HepG2 (cell line): ENCODE data around the gene STX8.

Source experiments
- AGO2 ChIP-seq: fragments of 200-400 bp; formaldehyde crosslinking; optimal IDR thresholded peaks from 2 replicates; pipeline ENCODE3; 2017; ENCODE audit warnings: mild to moderate bottlenecking, low read depth, low read length, moderate library complexity
- FOXA1 ChIP-seq, 2 experiments: fragments of 450-650 bp in 1 of 2; sonication (generic) in 1 of 2; formaldehyde crosslinking in 1 of 2; IDR thresholded peaks; 2 replicates each; pipeline versions ENCODE4 v1.4.0 to v1.6.1; 2016 to 2020; ENCODE audit warnings: missing genetic modification reagents in 1 of 2
- GABPA ChIP-seq, 2 experiments: IDR thresholded peaks; 2 replicates each; pipeline ENCODE4 v1.6.1; 2011 to 2016; ENCODE audit warnings: low read depth in 2 of 2, low read length in 1 of 2, missing biosample characterization in 1 of 2, missing genetic modification characterization in 1 of 2
- JUN ChIP-seq: sonication (generic); formaldehyde crosslinking; IDR thresholded peaks from 2 replicates; pipeline ENCODE4 v1.4.0; 2020; ENCODE audit warnings: mild to moderate bottlenecking, missing genetic modification reagents
- JUND ChIP-seq: sonication (generic); formaldehyde crosslinking; IDR thresholded peaks from 2 replicates; pipeline ENCODE4 v1.8.0; 2022; ENCODE audit warnings: mild to moderate bottlenecking, missing genetic modification reagents
- MYC ChIP-seq: sonication (generic); formaldehyde crosslinking; IDR thresholded peaks from 2 replicates; pipeline ENCODE4 v1.9.0; 2021; ENCODE audit warnings: missing genetic modification reagents, borderline replicate concordance
- NFATC3 ChIP-seq: sonication (generic); formaldehyde crosslinking; IDR thresholded peaks from 2 replicates; pipeline ENCODE4 v1.5.1; 2020; ENCODE audit warnings: mild to moderate bottlenecking, missing genetic modification reagents
- ZMAT3 ChIP-seq: sonication (generic); formaldehyde crosslinking; conservative IDR thresholded peaks from 2 replicates; pipeline ENCODE4 v1.7.0; 2021; ENCODE audit warnings: missing genetic modification reagents
- ZSCAN30 ChIP-seq: sonication (generic); formaldehyde crosslinking; IDR thresholded peaks from 2 replicates; pipeline ENCODE4 v1.5.0; 2020; ENCODE audit warnings: mild to moderate bottlenecking, missing genetic modification reagents
- TF ChIP-seq, protein P1 (sequence below): sonication (generic); formaldehyde crosslinking; IDR thresholded peaks from 2 replicates; pipeline ENCODE4 v1.5.0; 2020; ENCODE audit warnings: mild to moderate bottlenecking, missing genetic modification reagents, moderate library complexity

DNA sequence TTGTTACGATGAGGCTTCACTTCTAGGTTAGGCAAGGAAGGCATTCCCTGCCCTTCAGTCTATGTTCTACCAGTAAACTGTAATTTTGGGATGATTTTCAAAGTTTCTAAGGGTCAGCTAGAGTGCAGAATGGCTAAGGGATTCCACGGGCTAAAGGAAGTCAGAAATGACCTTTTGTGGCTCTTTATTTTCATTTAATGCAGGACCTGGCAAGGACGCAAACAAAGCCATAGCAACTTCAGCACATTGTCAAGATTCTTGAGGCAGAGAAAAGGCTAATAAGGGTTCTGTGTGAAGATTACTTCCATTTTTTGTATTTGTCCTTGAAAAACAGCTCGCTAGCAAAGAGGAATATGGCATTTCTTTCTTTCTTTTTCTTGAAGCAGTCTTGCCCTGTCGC, 76.6 kb downstream of the STX8 start:
- TF ChIP-seq JUND (CRISPR knock-in tag) (no peak), ZMAT3 (no peak), MYC (CRISPR knock-in tag) (no peak), AGO2 (no peak), JUN (CRISPR knock-in tag) (no peak), FOXA1 (IDR thresholded peaks at IDR 0.05) (no peak), FOXA1 (CRISPR knock-in tag; IDR thresholded peaks at IDR 0.05) (no peak), ZSCAN30 (no peak), NFATC3 (CRISPR knock-in tag) (no peak), GABPA (IDR thresholded peaks at IDR 0.05; ENCODE audit: low read depth, low read length) (no peak), GABPA (CRISPR knock-in tag; IDR thresholded peaks at IDR 0.05; ENCODE audit: low read depth) (no peak)
- TF ChIP-seq, protein P1, sequence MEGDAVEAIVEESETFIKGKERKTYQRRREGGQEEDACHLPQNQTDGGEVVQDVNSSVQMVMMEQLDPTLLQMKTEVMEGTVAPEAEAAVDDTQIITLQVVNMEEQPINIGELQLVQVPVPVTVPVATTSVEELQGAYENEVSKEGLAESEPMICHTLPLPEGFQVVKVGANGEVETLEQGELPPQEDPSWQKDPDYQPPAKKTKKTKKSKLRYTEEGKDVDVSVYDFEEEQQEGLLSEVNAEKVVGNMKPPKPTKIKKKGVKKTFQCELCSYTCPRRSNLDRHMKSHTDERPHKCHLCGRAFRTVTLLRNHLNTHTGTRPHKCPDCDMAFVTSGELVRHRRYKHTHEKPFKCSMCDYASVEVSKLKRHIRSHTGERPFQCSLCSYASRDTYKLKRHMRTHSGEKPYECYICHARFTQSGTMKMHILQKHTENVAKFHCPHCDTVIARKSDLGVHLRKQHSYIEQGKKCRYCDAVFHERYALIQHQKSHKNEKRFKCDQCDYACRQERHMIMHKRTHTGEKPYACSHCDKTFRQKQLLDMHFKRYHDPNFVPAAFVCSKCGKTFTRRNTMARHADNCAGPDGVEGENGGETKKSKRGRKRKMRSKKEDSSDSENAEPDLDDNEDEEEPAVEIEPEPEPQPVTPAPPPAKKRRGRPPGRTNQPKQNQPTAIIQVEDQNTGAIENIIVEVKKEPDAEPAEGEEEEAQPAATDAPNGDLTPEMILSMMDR (CRISPR knock-in tag): no peak
